Measurements from ENCODE around the gene GPATCH2. TPM values are rescaled to one million over a fixed set of nuclear protein-coding genes. Genes with fewer than 3 reads are reported as not detected.
"Not testable (repeated sequence)": the region's sequence is repeated elsewhere in the genome, so short reads cannot be mapped to it uniquely, and the experiment has no call there.

Gene GPATCH2
- total RNA-seq, 4 donors from 2014 or later: 10.5 to 33.2 (median 13.7) TPM

DNA sequence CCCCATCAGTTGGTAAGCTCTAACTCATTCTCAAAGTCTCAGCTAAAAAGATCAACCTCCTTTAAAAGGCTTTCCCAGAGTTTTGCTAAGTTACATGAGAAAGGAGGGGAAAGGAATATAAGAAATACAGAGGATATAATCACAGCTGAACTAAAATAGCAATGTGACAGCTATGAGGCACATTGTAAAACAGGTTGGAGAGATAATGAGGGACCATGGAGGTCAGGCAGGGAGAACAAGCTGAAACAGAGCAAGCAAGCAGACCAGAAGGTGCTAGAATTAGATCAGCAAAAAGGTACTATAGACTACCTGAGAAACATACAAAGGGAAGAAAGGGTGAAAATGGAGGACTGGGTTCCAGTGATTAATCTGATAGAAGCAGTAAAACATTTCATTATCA is 28.5 kb downstream of the GPATCH2 start:
- H3K4me3 ChIP-seq: no peak overlapping the region
- H3K27ac ChIP-seq: no peak overlapping the region
- H3K4me1 ChIP-seq: no peaks in the 10 kb centered on the region
- no peak for DNase-seq (ENCODE audit: low spot score in 2 of 2)
- peaks cover 7% of the 10 kb centered on the region for H3K36me3 ChIP-seq
- TF ChIP-seq, protein P1, sequence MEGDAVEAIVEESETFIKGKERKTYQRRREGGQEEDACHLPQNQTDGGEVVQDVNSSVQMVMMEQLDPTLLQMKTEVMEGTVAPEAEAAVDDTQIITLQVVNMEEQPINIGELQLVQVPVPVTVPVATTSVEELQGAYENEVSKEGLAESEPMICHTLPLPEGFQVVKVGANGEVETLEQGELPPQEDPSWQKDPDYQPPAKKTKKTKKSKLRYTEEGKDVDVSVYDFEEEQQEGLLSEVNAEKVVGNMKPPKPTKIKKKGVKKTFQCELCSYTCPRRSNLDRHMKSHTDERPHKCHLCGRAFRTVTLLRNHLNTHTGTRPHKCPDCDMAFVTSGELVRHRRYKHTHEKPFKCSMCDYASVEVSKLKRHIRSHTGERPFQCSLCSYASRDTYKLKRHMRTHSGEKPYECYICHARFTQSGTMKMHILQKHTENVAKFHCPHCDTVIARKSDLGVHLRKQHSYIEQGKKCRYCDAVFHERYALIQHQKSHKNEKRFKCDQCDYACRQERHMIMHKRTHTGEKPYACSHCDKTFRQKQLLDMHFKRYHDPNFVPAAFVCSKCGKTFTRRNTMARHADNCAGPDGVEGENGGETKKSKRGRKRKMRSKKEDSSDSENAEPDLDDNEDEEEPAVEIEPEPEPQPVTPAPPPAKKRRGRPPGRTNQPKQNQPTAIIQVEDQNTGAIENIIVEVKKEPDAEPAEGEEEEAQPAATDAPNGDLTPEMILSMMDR (IDR thresholded peaks at IDR 0.05): no peak
- no peak for TF ChIP-seq POLR2A (IDR thresholded peaks at IDR 0.05)
- TF ChIP-seq POLR2AphosphoS5 (IDR thresholded peaks at IDR 0.05): no peak
- TF ChIP-seq EP300 (IDR thresholded peaks at IDR 0.05): no peak
- H3K9me3 ChIP-seq: no peaks in the 10 kb centered on the region
- no peaks in the 10 kb centered on the region for H3K27me3 ChIP-seq

GRCh38 chr1:217599154-217599553 is 31.7 kb downstream of the GPATCH2 start:
- H3K27ac ChIP-seq: no peak overlapping the region
- no peaks in the 10 kb centered on the region for H3K4me1 ChIP-seq

GRCh38 chr1:217590598-217590997 is 40.3 kb downstream of the GPATCH2 start:
- 97% methylated on average over 2 of the region's 2 CpGs for WGBS
- Histone ChIP-seq H3K27me3 (no peaks in the 10 kb centered on the region), H3K4me1 (no peaks in the 10 kb centered on the region)

More at GRCh38 chr1:217599154-217599553, 31.7 kb downstream of the GPATCH2 start:
- 73% methylated on average over 2 of the region's 2 CpGs for WGBS
- H3K36me3 ChIP-seq: no peaks in the 10 kb centered on the region
- DNase-seq (ENCODE audit: low spot score in 2 of 2): no peak
- H3K9me3 ChIP-seq: no peaks in the 10 kb centered on the region
- no peaks in the 10 kb centered on the region for H3K27me3 ChIP-seq
- no peak for TF ChIP-seq POLR2A (IDR thresholded peaks at IDR 0.05)
- H3K4me3 ChIP-seq: no peak overlapping the region

GRCh38 chr1:217586586-217586985 is 44.3 kb downstream of the GPATCH2 start:
- no peak for DNase-seq (ENCODE audit: low spot score in 2 of 2)
- 88% methylated on average over 4 of the region's 4 CpGs for WGBS
- Histone ChIP-seq H3K27ac (no peak overlapping the region), H3K27me3 (no peaks in the 10 kb centered on the region), H3K4me1 (no peaks in the 10 kb centered on the region), H3K9me3 (no peaks in the 10 kb centered on the region), H3K4me3 (no peak overlapping the region), H3K36me3 (peaks cover 3% of the 10 kb centered on the region)
- TF ChIP-seq, protein P1 (IDR thresholded peaks at IDR 0.05): no peak
- TF ChIP-seq EP300 (IDR thresholded peaks at IDR 0.05): no peak
- TF ChIP-seq POLR2AphosphoS5 (IDR thresholded peaks at IDR 0.05): no peak
- TF ChIP-seq POLR2A (IDR thresholded peaks at IDR 0.05): no peak

More at GRCh38 chr1:217590598-217590997, 40.3 kb downstream of the GPATCH2 start:
- H3K4me3 ChIP-seq: no peak overlapping the region
- no peak for DNase-seq (ENCODE audit: low spot score in 2 of 2)
- TF ChIP-seq, protein P1 (IDR thresholded peaks at IDR 0.05): no peak
- TF ChIP-seq POLR2A (IDR thresholded peaks at IDR 0.05) (no peak), POLR2AphosphoS5 (IDR thresholded peaks at IDR 0.05) (no peak), EP300 (IDR thresholded peaks at IDR 0.05) (no peak)
- no peak overlapping the region for H3K27ac ChIP-seq
- H3K36me3 ChIP-seq: peaks cover 1% of the 10 kb centered on the region
- no peaks in the 10 kb centered on the region for H3K9me3 ChIP-seq

GRCh38 chr1:217585577-217585976 is 45.3 kb downstream of the GPATCH2 start:
- Histone ChIP-seq H3K27ac (no peak overlapping the region), H3K27me3 (no peaks in the 10 kb centered on the region), H3K4me1 (no peaks in the 10 kb centered on the region), H3K4me3 (no peak overlapping the region), H3K9me3 (no peaks in the 10 kb centered on the region), H3K36me3 (peaks cover 3% of the 10 kb centered on the region)
- WGBS: 88% methylated on average over 2 of the region's 2 CpGs
- no peak for TF ChIP-seq EP300 (IDR thresholded peaks at IDR 0.05)
- TF ChIP-seq POLR2AphosphoS5 (IDR thresholded peaks at IDR 0.05): no peak
- TF ChIP-seq, protein P1 (IDR thresholded peaks at IDR 0.05): no peak
- TF ChIP-seq POLR2A (IDR thresholded peaks at IDR 0.05): no peak
- no peak for DNase-seq (ENCODE audit: low spot score in 2 of 2)

- not testable (repeated sequence) for H3K9me3 ChIP-seq; H3K4me1 ChIP-seq; H3K27me3 ChIP-seq; H3K36me3 ChIP-seq; H3K27ac ChIP-seq; H3K4me3 ChIP-seq; DNase-seq (ENCODE audit: low spot score in 2 of 2)
- 98% methylated on average over 5 of the region's 5 CpGs for WGBS
Observed at GRCh38 chr1:217584286-217584811, 46.5 kb downstream of the GPATCH2 start.

Measured in suprapubic skin (tissue), 4 donors.